ENCODE data around the gene STK38. TPM values are rescaled to one million over a fixed set of nuclear protein-coding genes. Genes with fewer than 3 reads are reported as not detected.

STK38 gene
- total and polyA plus RNA-seq, 2 donors (not counting 1 experiment from before 2014, with no cell fraction given): 26.1 to 67.4 TPM

GRCh38 chr6:36488221-36488620 is 59.1 kb downstream of the STK38 start:
- H3K36me3 ChIP-seq (replicated peaks in 1 of 2; ENCODE audit: control extremely low read depth in 1 of 2, control insufficient read depth in 1 of 2, extremely low read depth in 1 of 2, insufficient read depth in 2 of 2, low read length in 1 of 2): peaks cover 8 to 47% of the 10 kb centered on the region in 2 experiments
- no peak overlapping the region for H2AFZ ChIP-seq (ENCODE audit: insufficient read depth, low read depth, low read length, poor library complexity, severe bottlenecking)
- intact Hi-C loops (cut with micrococcal nuclease): no loop called here
- no peaks in the 10 kb centered on the region for H3K79me2 ChIP-seq (ENCODE audit: control insufficient read depth, insufficient read depth, low read length)
- H3K27ac ChIP-seq (ENCODE audit: low read length in 2 of 2): no peak overlapping the region
- Mint-ChIP-seq H3K27me3 (no peaks in the 10 kb centered on the region), H3K27ac (no peak overlapping the region), H3K9me3 (ENCODE audit: insufficient read depth) (no peaks in the 10 kb centered on the region), H3K4me3 (no peak overlapping the region), H3K4me1 (no peaks in the 10 kb centered on the region)
- no peak overlapping the region for H3K9ac ChIP-seq (ENCODE audit: low read length)
- POLR2A ChIA-PET: no interaction called here
- no peak overlapping the region for H3K4me3 ChIP-seq (ENCODE audit: control extremely low read depth in 1 of 5, extremely low read depth in 1 of 5, insufficient read depth in 1 of 5, low read depth in 2 of 5, low read length in 4 of 5)
- CTCF ChIA-PET: interaction anchor here (0.8 to 1.4 kb wide), 4 partner anchors 10 to 271 kb away, joined by 3 to 5 read pairs (median 3); no protein-coding TSS in a partner anchor
- no peaks in the 10 kb centered on the region for H3K9me3 ChIP-seq (ENCODE audit: control extremely low read depth in 1 of 3, control insufficient read depth in 2 of 3, insufficient read depth in 1 of 3, low read length in 2 of 3)
- no peaks in the 10 kb centered on the region for H4K20me1 ChIP-seq (ENCODE audit: control insufficient read depth, insufficient read depth, low read length, poor library complexity, severe bottlenecking)
- H3K27me3 ChIP-seq (replicated peaks in 1 of 4; ENCODE audit: control extremely low read depth in 1 of 4, control insufficient read depth in 3 of 4, insufficient read depth in 4 of 4, low read length in 3 of 4): no peaks in the 10 kb centered on the region
- no peaks in the 10 kb centered on the region for H3K4me1 ChIP-seq (ENCODE audit: control insufficient read depth in 2 of 2, insufficient read depth in 2 of 2, low read length in 2 of 2)
- no peak for TF ChIP-seq EZH2 (IDR thresholded peaks at IDR 0.05; ENCODE audit: borderline replicate concordance, insufficient read depth, low read depth, low read length, poor library complexity, severe bottlenecking)
- TF ChIP-seq CTCF (IDR thresholded peaks at IDR 0.05): no peak
- DNase-seq (no peak), ATAC-seq (ENCODE audit: low read depth) (no peak)
- H3K4me2 ChIP-seq (replicated peaks; ENCODE audit: low read depth, low read length, poor library complexity, severe bottlenecking): no peak overlapping the region

GRCh38 chr6:36487698-36488097 is 59.6 kb downstream of the STK38 start:
- Mint-ChIP-seq H3K4me3 (no peak overlapping the region), H3K27me3 (no peaks in the 10 kb centered on the region), H3K27ac (no peak overlapping the region), H3K4me1 (no peaks in the 10 kb centered on the region), H3K9me3 (ENCODE audit: insufficient read depth) (no peaks in the 10 kb centered on the region)
- DNase-seq (no peak), ATAC-seq (ENCODE audit: low read depth) (no peak)
- ChIA-PET CTCF (interaction anchor here (0.5 to 1.4 kb wide), 4 partner anchors 55 to 271 kb away, joined by 3 to 4 read pairs (median 3); no protein-coding TSS in a partner anchor), POLR2A (no interaction called here)
- Histone ChIP-seq H3K4me3 (ENCODE audit: control extremely low read depth in 1 of 5, extremely low read depth in 1 of 5, insufficient read depth in 1 of 5, low read depth in 2 of 5, low read length in 4 of 5) (no peak overlapping the region), H3K4me1 (ENCODE audit: control insufficient read depth in 2 of 2, insufficient read depth in 2 of 2, low read length in 2 of 2) (no peaks in the 10 kb centered on the region), H3K9ac (ENCODE audit: low read length) (no peak overlapping the region), H3K4me2 (replicated peaks; ENCODE audit: low read depth, low read length, poor library complexity, severe bottlenecking) (no peak overlapping the region), H3K79me2 (ENCODE audit: control insufficient read depth, insufficient read depth, low read length) (no peaks in the 10 kb centered on the region), H3K9me3 (ENCODE audit: control extremely low read depth in 1 of 3, control insufficient read depth in 2 of 3, insufficient read depth in 1 of 3, low read length in 2 of 3) (no peaks in the 10 kb centered on the region), H2AFZ (ENCODE audit: insufficient read depth, low read depth, low read length, poor library complexity, severe bottlenecking) (no peak overlapping the region), H3K36me3 (replicated peaks in 1 of 2; ENCODE audit: control extremely low read depth in 1 of 2, control insufficient read depth in 1 of 2, extremely low read depth in 1 of 2, insufficient read depth in 2 of 2, low read length in 1 of 2) (peaks cover 8 to 49% of the 10 kb centered on the region in 2 experiments), H4K20me1 (ENCODE audit: control insufficient read depth, insufficient read depth, low read length, poor library complexity, severe bottlenecking) (no peaks in the 10 kb centered on the region), H3K27me3 (replicated peaks in 1 of 4; ENCODE audit: control extremely low read depth in 1 of 4, control insufficient read depth in 3 of 4, insufficient read depth in 4 of 4, low read length in 3 of 4) (no peaks in the 10 kb centered on the region), H3K27ac (ENCODE audit: low read length in 2 of 2) (no peak overlapping the region)
- intact Hi-C loops (cut with micrococcal nuclease): no loop called here
- no peak for TF ChIP-seq EZH2 (IDR thresholded peaks at IDR 0.05; ENCODE audit: borderline replicate concordance, insufficient read depth, low read depth, low read length, poor library complexity, severe bottlenecking)
- TF ChIP-seq CTCF (IDR thresholded peaks at IDR 0.05): no peak
- WGBS (ENCODE audit: insufficient coverage): 100% methylated on average over 1 of the region's 1 CpG

Measured in B cell (primary cell).